H54 (cell line): Measurements from ENCODE around the gene CEACAM6.

Experiments
- DNase-seq: peaks from one replicate; pipeline ENCODE4 v3.0.0; 2011; ENCODE audit warnings: low spot score, mixed read lengths; ENCODE audit not compliant: insufficient read length
- FAIRE-seq: peaks from 3 replicates; lab custom pipeline; 2011; peaks lifted over from hg19 to GRCh38; lab: Jason Lieb, UNC
- POLR2A ChIP-seq: IDR thresholded peaks from 2 replicates; pipeline ENCODE4 v1.6.1; 2011; ENCODE audit warnings: low read depth, mild to moderate bottlenecking, low read length

CEACAM6 gene

DNA sequence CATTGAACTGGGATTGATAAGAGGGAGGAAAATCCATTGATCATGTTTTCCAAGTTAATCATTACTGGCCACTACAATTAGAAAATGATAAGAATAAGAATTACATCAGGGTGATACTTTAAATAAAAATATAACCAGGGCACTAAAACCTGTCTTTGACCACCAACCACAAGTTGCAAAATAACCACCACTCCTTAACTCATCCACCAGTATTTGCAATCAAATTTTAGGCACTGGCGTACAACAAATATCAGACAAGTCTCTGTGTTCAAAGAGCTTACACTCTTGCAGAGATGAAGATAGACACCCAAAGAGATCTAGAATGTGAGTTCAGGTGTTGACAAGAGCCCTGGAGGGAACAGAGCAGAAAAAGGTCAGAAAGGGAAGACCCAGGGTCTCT is 41.6 kb downstream of the CEACAM6 start:
- no peak for FAIRE-seq
- no peak for TF ChIP-seq POLR2A
- no peak for DNase-seq

DNA sequence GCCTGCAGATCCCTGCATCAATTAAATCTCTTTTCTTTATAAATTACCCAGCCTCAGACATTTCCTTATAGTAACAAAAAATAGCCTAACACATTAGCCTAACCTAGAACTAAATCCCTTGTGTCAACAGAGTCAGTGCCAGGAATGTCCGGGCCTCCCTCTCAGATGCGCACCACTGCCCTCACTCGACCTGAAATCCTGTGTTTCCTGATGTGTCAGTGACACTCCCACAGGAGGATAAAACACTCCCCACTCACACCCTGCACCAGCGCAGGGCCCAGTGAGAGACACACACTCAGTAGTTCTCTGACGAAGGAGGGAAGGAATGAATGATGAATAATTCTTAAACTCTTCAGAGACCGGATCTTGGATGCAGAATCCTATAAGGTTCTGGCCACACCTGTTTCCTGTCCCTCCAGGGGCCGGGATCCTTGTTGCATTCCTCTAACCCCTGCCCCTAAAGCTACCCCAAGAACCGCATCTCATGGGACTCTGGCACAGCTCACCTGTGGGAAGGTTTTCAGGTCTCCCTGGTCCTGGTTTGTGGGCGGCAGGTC is 44.2 kb downstream of the CEACAM6 start:
- no peak for FAIRE-seq
- no peak for DNase-seq

DNA sequence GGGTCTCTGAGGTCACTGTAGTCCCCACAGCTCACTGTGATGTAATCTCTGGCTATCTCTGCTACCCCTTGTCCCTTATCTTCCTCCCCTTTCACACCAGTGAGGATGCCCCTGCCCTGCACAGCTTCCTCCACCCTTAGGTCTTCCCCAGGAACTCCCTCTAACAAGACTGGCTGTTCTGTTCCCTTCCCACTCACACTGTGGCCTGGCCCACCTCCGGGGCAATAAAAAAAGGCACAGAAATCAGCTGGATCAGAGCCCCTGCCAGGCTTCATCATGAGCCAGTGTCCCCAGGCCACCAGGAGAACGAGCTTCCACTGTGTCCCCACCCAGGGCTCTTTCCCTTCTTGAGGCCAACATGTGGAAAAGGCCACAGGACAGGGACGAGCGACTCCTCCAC is 45.7 kb downstream of the CEACAM6 start:
- DNase-seq: no peak
- FAIRE-seq: no peak
- TF ChIP-seq POLR2A: no peak

More for the DNA sequence above, 44.2 kb downstream of the CEACAM6 start:
- TF ChIP-seq POLR2A: no peak

DNA sequence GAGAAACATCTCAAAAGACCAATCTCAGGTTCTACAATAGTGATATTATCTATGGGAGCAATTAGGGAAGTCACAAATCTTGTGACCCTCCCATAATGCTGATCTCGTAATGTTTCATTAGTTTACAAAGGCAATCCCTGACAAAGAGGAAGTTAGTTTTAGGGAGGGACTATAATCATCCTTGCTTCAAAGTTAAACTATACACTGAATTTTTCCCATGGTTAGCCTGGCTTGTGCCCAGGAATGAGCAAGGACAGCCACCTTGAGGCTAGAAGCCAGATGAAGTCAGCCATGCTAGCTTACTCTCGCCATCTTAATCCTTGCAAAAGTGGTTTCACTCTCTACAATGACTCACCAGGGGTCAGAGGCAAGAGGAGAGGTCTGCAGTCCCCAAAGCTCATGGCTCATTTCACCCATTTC is 46.5 kb downstream of the CEACAM6 start:
- FAIRE-seq: no peak
- no peak for DNase-seq
- no peak for TF ChIP-seq POLR2A

DNA sequence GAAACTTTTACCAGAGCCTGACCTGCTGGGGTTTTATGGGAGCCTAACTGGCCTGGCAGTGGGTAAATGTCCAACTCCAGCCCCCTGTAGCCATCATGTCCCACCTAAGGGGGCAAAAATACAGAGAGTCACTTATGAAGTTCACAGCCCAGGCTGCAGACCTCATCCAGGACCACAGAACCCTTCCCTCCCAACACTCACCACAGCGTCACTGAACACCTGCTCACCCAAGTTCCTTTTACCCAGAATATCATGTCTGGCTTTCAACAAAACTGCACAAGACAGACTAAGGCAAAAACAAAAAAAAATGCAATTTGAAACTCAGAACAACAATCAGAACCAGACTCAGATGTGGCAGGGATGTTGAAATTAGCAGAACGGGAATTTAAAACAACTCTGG is 47.4 kb downstream of the CEACAM6 start:
- no peak for TF ChIP-seq POLR2A
- DNase-seq: no peak
- no peak for FAIRE-seq

DNA sequence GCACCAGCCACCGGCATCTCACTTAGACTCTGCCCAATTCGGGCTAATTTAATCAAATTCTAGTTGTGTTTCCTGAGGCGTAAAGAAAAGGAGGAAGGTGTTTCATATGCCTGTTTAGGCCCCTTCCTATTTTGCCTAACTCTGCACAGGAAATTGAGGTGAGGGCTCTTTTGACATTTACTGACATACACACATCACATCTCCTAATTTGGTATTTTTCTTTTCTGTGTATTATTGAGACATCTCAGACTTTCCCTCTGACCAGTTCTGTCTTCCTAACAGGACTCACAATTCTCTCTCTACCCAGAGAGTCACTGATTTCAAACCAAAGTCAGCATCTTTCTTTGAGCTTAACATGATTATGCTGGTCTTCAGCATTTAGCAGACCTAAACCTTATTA is 49.0 kb downstream of the CEACAM6 start:
- DNase-seq (no peak), FAIRE-seq (no peak)
- TF ChIP-seq POLR2A: no peak

DNA sequence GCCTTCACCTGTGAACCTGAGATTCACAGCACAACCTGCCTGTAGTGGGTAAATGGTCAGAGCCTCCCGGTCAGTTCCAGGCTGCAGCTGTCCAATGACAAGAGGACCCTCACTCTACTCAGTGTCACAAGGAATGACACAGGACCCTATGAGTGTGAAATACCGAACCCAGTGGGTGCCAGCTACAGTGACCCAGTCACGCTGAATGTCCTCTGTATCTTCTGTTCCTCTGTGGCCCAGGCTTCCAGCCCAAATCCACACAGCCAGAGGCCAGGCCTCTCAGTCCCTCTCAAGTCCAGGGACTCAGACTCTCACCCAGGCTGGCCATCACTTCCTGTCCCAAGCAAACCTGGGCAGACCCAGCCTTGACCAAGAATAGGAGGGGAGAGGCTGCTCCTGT is 51.8 kb downstream of the CEACAM6 start:
- DNase-seq (no peak), FAIRE-seq (no peak)
- TF ChIP-seq POLR2A: no peak

DNA sequence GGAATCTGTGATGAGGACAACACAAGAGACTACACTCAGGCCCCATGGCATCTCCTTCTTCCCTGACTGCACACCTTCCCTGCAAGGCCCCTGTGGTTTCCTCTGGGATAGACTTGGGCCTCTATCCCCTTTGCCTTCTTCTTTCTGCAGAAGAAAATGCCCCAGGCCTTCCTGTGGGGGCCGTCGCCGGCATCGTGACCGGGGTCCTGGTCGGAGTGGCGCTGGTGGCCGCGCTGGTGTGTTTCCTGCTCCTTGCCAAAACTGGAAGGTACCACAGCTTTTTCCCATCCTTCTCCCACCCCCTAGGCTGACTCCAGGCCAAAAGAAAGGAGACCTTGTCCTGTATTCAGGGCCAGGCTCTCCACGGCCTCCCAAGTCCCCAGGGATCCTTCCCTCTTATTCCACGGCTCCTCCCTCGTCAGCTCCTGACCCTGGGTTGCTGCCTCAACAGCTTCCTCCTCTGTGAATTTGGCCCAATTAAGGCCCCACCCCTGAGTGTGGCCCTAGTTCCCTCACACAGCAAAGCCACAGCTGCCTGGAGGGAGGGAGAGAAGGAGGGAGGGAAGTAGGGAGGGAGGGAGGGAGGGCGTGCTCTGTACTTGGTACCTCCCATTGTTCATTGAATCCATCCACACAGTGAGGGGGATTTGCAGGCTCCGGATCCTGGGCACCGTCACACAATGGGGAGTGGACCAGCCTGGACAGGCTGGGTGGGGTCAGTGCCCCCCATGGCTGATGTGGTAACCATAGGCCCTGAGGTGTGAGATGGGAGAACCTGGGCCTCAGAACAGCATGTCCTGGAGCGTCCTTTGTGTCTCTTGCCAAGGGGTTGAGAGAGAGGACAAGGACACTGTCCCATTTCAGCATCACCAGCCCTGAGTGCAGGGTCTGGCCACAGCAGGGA is 53.6 kb downstream of the CEACAM6 start:
- DNase-seq (no peak), FAIRE-seq (no peak)
- no peak for TF ChIP-seq POLR2A

DNA sequence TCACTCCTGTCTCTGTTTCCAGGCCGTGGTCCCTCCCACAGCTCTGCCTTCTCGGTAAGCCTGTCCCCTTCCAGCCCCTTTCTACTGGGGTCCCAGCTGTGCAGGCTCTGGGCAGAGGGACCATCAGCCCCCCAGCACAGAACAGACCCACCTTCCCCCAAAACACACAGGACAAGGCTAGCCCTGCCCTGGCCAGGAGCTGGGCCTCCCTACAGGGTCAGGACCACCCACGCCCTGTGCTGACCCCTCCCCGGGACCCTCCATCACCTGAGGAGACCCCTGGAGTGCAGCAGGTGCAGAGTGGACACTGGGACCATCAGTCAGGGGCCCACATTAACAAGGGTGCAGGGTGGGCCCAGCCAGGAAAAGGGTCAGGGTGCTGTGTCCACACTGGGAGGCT is 55.0 kb downstream of the CEACAM6 start:
- no peak for TF ChIP-seq POLR2A
- no peak for DNase-seq
- no peak for FAIRE-seq

DNA sequence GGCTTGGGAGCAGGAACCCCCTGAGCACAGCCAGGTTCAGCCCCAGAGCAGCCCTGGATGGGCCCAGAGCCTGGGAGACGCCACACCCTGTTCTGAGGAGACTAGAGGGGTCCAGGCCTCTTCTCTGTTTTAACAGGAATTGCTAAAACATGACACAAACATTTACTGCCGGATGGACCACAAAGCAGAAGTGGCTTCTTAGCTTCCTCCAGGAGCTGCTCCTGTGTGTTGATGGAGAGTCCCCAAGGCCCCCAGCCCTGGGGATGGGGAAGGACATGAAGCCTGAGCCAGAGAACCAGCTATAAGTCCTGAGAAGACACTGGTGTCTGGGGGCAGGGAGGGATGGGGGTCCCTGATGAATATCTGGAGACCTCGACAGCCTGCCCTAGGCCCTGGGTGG is 55.7 kb downstream of the CEACAM6 start:
- DNase-seq (no peak), FAIRE-seq (no peak)

DNA sequence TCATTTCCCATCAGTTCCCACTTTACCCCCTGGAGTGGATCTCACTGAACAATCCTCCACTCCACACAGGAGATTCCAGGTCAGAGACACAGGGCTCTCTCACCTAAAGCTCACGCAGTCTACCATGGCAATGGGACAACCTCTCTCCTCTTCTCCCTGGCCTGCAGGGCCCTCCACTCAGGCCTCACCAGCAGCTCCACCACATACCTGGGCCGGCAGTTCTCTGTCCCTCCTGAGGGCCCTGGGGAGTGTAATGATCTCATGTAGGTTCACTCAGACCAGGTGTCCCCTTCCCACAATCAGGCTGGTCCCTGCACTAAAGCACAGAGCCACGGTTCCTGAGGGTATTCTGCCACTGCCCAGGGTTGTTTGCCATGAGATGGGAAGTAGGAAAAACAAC is 56.7 kb downstream of the CEACAM6 start:
- FAIRE-seq: no peak
- no peak for TF ChIP-seq POLR2A
- no peak for DNase-seq

More for the DNA sequence above, 55.7 kb downstream of the CEACAM6 start:
- TF ChIP-seq POLR2A: no peak

DNA sequence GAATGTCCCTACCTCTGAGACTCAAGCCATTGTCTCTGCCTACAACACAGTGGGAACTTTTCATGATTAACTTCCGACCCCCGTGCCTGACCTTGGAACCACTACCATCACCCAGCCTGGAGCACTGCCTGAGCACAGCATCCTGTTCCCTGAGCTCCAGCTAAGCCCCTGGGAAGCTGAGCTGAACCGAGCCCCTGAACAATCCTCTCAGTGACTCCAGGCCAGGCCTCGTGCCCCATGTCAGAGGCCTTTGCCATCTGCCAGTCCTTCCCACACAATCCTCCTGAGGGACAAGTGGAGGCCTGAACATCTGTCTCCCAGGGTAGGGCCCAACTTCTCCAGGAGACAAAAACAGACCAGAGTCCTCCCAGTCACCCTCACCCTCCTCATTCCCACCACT is 58.6 kb downstream of the CEACAM6 start:
- DNase-seq (no peak), FAIRE-seq (no peak)
- TF ChIP-seq POLR2A: no peak

DNA sequence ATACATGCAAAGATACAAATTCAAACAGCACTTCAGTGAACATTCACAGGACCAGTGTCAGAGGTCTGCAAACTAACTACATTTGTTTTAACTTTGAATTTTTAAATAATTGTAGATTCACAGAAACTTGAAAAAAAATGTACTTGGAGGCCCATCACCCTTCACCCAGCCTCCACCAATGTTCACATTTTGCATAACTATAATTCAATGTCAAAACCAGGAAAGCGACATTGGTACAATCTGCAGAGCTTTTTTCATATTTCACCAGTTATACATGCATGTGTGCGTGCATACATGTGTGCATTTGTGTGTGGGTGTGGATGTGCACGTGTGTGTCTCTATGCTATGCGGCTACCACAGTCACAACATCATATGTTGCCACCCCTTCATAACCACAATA is 60.0 kb downstream of the CEACAM6 start:
- FAIRE-seq: no peak
- TF ChIP-seq POLR2A: no peak
- DNase-seq: no peak

DNA sequence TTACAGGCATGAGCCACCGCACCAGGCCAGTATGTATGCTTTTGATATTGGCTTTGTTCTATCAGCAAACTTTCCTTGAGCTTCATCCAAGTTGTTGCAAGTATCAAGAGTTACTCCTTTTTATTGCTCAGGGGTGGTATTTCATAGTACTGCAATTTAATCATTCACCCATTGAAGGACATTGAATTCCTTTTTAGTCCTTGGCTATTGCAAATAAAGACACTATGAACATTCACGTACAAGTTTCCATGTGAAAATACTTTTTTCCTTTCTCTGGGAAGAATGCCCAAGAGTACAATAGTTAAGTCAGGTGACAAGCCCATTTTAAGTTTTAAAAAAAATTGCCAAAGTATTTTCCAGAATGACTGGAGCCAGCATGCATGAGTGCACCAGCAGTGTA is 61.4 kb downstream of the CEACAM6 start:
- no peak for TF ChIP-seq POLR2A
- no peak for DNase-seq
- FAIRE-seq: no peak
